HTERT RPE-1 (cell line): ENCODE measurements around the gene PDP2.
"Not testable (repeated sequence)": the region's sequence is repeated elsewhere in the genome, so short reads cannot be mapped to it uniquely, and the experiment has no call there.

Source experiments
- in situ Hi-C: fragments of 300-500 bp; cut with MboI; formaldehyde crosslinking; loops from 4 replicates; pipeline ENCODE4 v1.14.3; 2020; ENCODE audit warnings: low sequenced_read_pairs

Gene PDP2

GRCh38 chr16:66885491-66885890 lies 5.2 kb downstream of the PDP2 start:
- in situ Hi-C loops: no loop called here

GRCh38 chr16:66886321-66886720 lies 6.0 kb downstream of the PDP2 start:
- in situ Hi-C loops: no loop called here

GRCh38 chr16:66886914-66887313 lies 6.6 kb downstream of the PDP2 start:
- in situ Hi-C loops: no loop called here

GRCh38 chr16:66888647-66889615 lies 8.6 kb downstream of the PDP2 start:
- in situ Hi-C loops: no loop called here

GRCh38 chr16:66889622-66890021 lies 9.3 kb downstream of the PDP2 start:
- in situ Hi-C loops: no loop called here

GRCh38 chr16:66890799-66891198 lies 10.5 kb downstream of the PDP2 start:
- in situ Hi-C loops: no loop called here

- in situ Hi-C loops: no loop called here
Observed at GRCh38 chr16:66891360-66891759, 11.0 kb downstream of the PDP2 start.

- in situ Hi-C loops: no loop called here
Observed at GRCh38 chr16:66891797-66892196, 11.5 kb downstream of the PDP2 start.

GRCh38 chr16:66894055-66894454 lies 13.7 kb downstream of the PDP2 start:
- in situ Hi-C loops: no loop called here

- in situ Hi-C loops: no loop called here
Observed at GRCh38 chr16:66894948-66895688, 14.8 kb downstream of the PDP2 start.

- in situ Hi-C loops: no loop called here
Observed at GRCh38 chr16:66895689-66895979, 15.3 kb downstream of the PDP2 start.

- in situ Hi-C loops: no loop called here
Observed at GRCh38 chr16:66895999-66896398, 15.7 kb downstream of the PDP2 start.

- in situ Hi-C loops: not testable (repeated sequence)
Observed at GRCh38 chr16:66896682-66897081, 16.4 kb downstream of the PDP2 start.

GRCh38 chr16:66898207-66898606 lies 17.9 kb downstream of the PDP2 start:
- in situ Hi-C loops: no loop called here

GRCh38 chr16:66898933-66899309 lies 18.6 kb downstream of the PDP2 start:
- in situ Hi-C loops: no loop called here

- in situ Hi-C loops: no loop called here
Observed at GRCh38 chr16:66899310-66899944, 19.1 kb downstream of the PDP2 start.

GRCh38 chr16:66899945-66900710 lies 19.8 kb downstream of the PDP2 start:
- in situ Hi-C loops: no loop called here

- in situ Hi-C loops: no loop called here
Observed at GRCh38 chr16:66900721-66901441, 20.6 kb downstream of the PDP2 start.

- in situ Hi-C loops: no loop called here
Observed at GRCh38 chr16:66901626-66902025, 21.3 kb downstream of the PDP2 start.
